Colonic mucosa (tissue), 4 donors: ENCODE results near the gene PLXNA3. TPM values are rescaled to one million over a fixed set of nuclear protein-coding genes. Genes with fewer than 3 reads are reported as not detected.

ENCODE experiments used
- DNase-seq: peaks from one replicate; pipeline ENCODE4 v3.0.0-alpha.2; 2020
- H3K27ac ChIP-seq: fragments of 200-600 bp; one replicate; pipeline ENCODE4 v1.8.0; 2021
- H3K27me3 ChIP-seq: fragments of 200-600 bp; one replicate; pipeline ENCODE4 v1.8.0; 2021
- H3K36me3 ChIP-seq: fragments of 200-600 bp; one replicate; pipeline ENCODE4 v1.8.0; 2021
- H3K4me1 ChIP-seq: fragments of 200-600 bp; one replicate; pipeline ENCODE4 v1.8.0; 2021; ENCODE audit warnings: mild to moderate bottlenecking
- H3K4me3 ChIP-seq: fragments of 200-600 bp; one replicate; pipeline ENCODE4 v1.8.0; 2021
- H3K9ac ChIP-seq, 2 donors: one replicate each; pipeline ENCODE4 v1.7.0; 2013; ENCODE audit warnings: control low read depth in 2 of 2, low read depth in 2 of 2, low read length in 2 of 2
- H3K9me3 ChIP-seq: fragments of 200-600 bp; one replicate; pipeline ENCODE4 v1.8.0; 2021
- CTCF ChIP-seq: fragments of 200-600 bp; IDR thresholded peaks from one replicate; pipeline ENCODE4 v1.8.0; 2022; ENCODE audit warnings: antibody characterized with exemption, mild to moderate bottlenecking
- intact Hi-C: fragments of 100-400 bp; cut with DNase I; formaldehyde crosslinking; loops from one replicate; pipeline ENCODE4 v1.14.1; 2022
- total RNA-seq, 2 donors: library from RNA; stranded (reverse); fragmentation: NEBNext Ultra II Directional in 1 of 2; extraction: Animal tissue kit (Norgen Biotek cat#: 25700) in 1 of 2; gene quantifications; one replicate each; pipeline ENCODE4 v1.2.1, GENCODE V29; 2021
- donor health status: healthy.
- donor health status: DM: no; HTN: no; CAD: no.
- donor health status: DM: no; HTN: no; CAD: no.

PLXNA3 gene
- total RNA-seq, 2 donors from 2014 or later: 37.7 to 43.9 TPM

GRCh38 chrX:154515090-154515965 is 57.2 kb downstream of the PLXNA3 start:
- peak overlapping the region; percentile 88 for H3K27ac ChIP-seq
- peak overlapping the region; percentile 72 to 84 for H3K9ac ChIP-seq
- no peaks in the 10 kb centered on the region for H3K27me3 ChIP-seq
- peak; percentile 64 for DNase-seq
- no peak for TF ChIP-seq CTCF
- peak overlapping the region; percentile 56 for H3K4me3 ChIP-seq
- no peaks in the 10 kb centered on the region for H3K4me1 ChIP-seq
- intact Hi-C loops: no loop called here
- H3K36me3 ChIP-seq: no peaks in the 10 kb centered on the region
- no peaks in the 10 kb centered on the region for H3K9me3 ChIP-seq

GRCh38 chrX:154515966-154516655 is 58.0 kb downstream of the PLXNA3 start, which contains the start of gene FAM3A:
TSS of gene FAM3A (minus strand) at chrX:154516232. CDS start at chrX:154515772, 460 bp downstream.
- H3K4me3 ChIP-seq: peak within 1 kb of the TSS; percentile 56
- H3K27ac ChIP-seq: peak within 1 kb of the TSS; percentile 88
- no peaks in the 10 kb centered on the region for H3K36me3 ChIP-seq
- intact Hi-C loops: no loop called here
- no peaks in the 10 kb centered on the region for H3K9me3 ChIP-seq
- H3K4me1 ChIP-seq: no peaks in the 10 kb centered on the region
- H3K9ac ChIP-seq: peak within 1 kb of the TSS; percentile 72 to 84
- no peaks in the 10 kb centered on the region for H3K27me3 ChIP-seq
- peak; percentile 93 for DNase-seq
- TF ChIP-seq CTCF: no peak

GRCh38 chrX:154516656-154517100 is 58.6 kb downstream of the PLXNA3 start:
- peak; percentile 41 for DNase-seq
- H3K9me3 ChIP-seq: no peaks in the 10 kb centered on the region
- H3K36me3 ChIP-seq: no peaks in the 10 kb centered on the region
- no peak for TF ChIP-seq CTCF
- H3K27me3 ChIP-seq: no peaks in the 10 kb centered on the region
- H3K4me3 ChIP-seq: peak overlapping the region; percentile 18
- no peaks in the 10 kb centered on the region for H3K4me1 ChIP-seq
- H3K27ac ChIP-seq: peak overlapping the region; percentile 86
- intact Hi-C loops: no loop called here
- H3K9ac ChIP-seq: peak overlapping the region; percentile 72 to 84

GRCh38 chrX:154517101-154517781 is 59.2 kb downstream of the PLXNA3 start:
- Histone ChIP-seq H3K9ac (peak overlapping the region; percentile 54 to 84), H3K27ac (peak overlapping the region; percentile 86), H3K27me3 (no peaks in the 10 kb centered on the region), H3K4me3 (peak overlapping the region; percentile 18), H3K36me3 (no peaks in the 10 kb centered on the region), H3K9me3 (no peaks in the 10 kb centered on the region), H3K4me1 (no peaks in the 10 kb centered on the region)
- DNase-seq: peak; percentile 70
- intact Hi-C loops: no loop called here
- no peak for TF ChIP-seq CTCF

GRCh38 chrX:154519389-154519788 is 61.3 kb downstream of the PLXNA3 start:
- no peak for TF ChIP-seq CTCF

More at GRCh38 chrX:154519389-154519788, 61.3 kb downstream of the PLXNA3 start:
- Histone ChIP-seq H3K9ac (no peak overlapping the region), H3K4me1 (no peaks in the 10 kb centered on the region), H3K27ac (no peak overlapping the region), H3K9me3 (no peaks in the 10 kb centered on the region), H3K4me3 (no peak overlapping the region), H3K27me3 (no peaks in the 10 kb centered on the region), H3K36me3 (no peaks in the 10 kb centered on the region)
- DNase-seq: no peak
- intact Hi-C loops: no loop called here
